Stimulated activated CD4-positive, alpha-beta T cell treated with anti-CD3 and anti-CD28 coated beads, Interleukin-1b, Interleukin-23, amount 100 ng/mL, for 1 hour (primary cell): ENCODE results near the gene RADX.
A peak's percentile ranks its signal among the peaks of the same experiment; 100 is the strongest.
"Not testable (repeated sequence)": the region's sequence is repeated elsewhere in the genome, so short reads cannot be mapped to it uniquely, and the experiment has no call there.

Source experiments
- DNase-seq, 2 donors: peaks; one replicate each; pipeline ENCODE4 v3.0.0-alpha.2; 2020; ENCODE audit warnings: low read depth in 2 of 2

RADX gene

GRCh38 chrX:106611679-106612392 is at the start of gene RADX:
Gene RADX (plus strand): TSS chrX:106611978. CDS start chrX:106612081, 103 bp downstream.
- DNase-seq: peak; percentile 47 to 53

GRCh38 chrX:106564986-106565385 is 46.8 kb upstream of the RADX start:
- DNase-seq: no peak

- no peak for DNase-seq
Measured at GRCh38 chrX:106566362-106566761, 45.4 kb upstream of the RADX start.

- DNase-seq: no peak
Measured at GRCh38 chrX:106581856-106582255, 29.9 kb upstream of the RADX start.

- DNase-seq: no peak
Measured at GRCh38 chrX:106585478-106585877, 26.3 kb upstream of the RADX start.

GRCh38 chrX:106588801-106589200 is 23.0 kb upstream of the RADX start:
- no peak for DNase-seq

- no peak for DNase-seq
Measured at GRCh38 chrX:106599411-106599810, 12.4 kb upstream of the RADX start.

- DNase-seq: no peak
Measured at GRCh38 chrX:106606571-106606970, 5.2 kb upstream of the RADX start.

- DNase-seq: no peak
Measured at GRCh38 chrX:106608016-106608415, 3.8 kb upstream of the RADX start.

- no peak for DNase-seq
Measured at GRCh38 chrX:106611317-106611678, 480 bp upstream of the RADX start.

- no peak for DNase-seq
Measured at GRCh38 chrX:106612393-106612763, 600 bp downstream of the RADX start.

GRCh38 chrX:106613277-106613676 is 1.5 kb downstream of the RADX start:
- DNase-seq: no peak

- DNase-seq: no peak
Measured at GRCh38 chrX:106615041-106615440, 3.3 kb downstream of the RADX start.

- DNase-seq: no peak
Measured at GRCh38 chrX:106619797-106620196, 8.0 kb downstream of the RADX start.

- no peak for DNase-seq
Measured at GRCh38 chrX:106621836-106622235, 10.1 kb downstream of the RADX start.

GRCh38 chrX:106626789-106627188 is 15.0 kb downstream of the RADX start:
- DNase-seq: no peak

- DNase-seq: no peak
Measured at GRCh38 chrX:106631615-106632014, 19.8 kb downstream of the RADX start.

GRCh38 chrX:106649523-106650428 is 38.0 kb downstream of the RADX start:
- DNase-seq: no peak

- DNase-seq: not testable (repeated sequence)
Measured at GRCh38 chrX:106653625-106654024, 41.8 kb downstream of the RADX start.

GRCh38 chrX:106670631-106671030 is 58.9 kb downstream of the RADX start:
- no peak for DNase-seq

GRCh38 chrX:106672527-106672926 is 60.7 kb downstream of the RADX start:
- DNase-seq: no peak

GRCh38 chrX:106680716-106681115 is 68.9 kb downstream of the RADX start:
- no peak for DNase-seq

- DNase-seq: no peak
Measured at GRCh38 chrX:106684207-106684606, 72.4 kb downstream of the RADX start.
